ENCODE data around the gene MYEOV.

Gene MYEOV

GRCh38 chr11:69264486-69264885 is 29.5 kb upstream of the MYEOV start:
- in situ Hi-C loops (cut with MboI; ENCODE audit: low pct_unique_long_range_greater_than_20kb, low sequenced_read_pairs, unreplicated experiment), result no loop called here
- DNase-seq (ENCODE audit: low spot score), result no peak
- no peak for TF ChIP-seq CTCF (IDR thresholded peaks at IDR 0.05; ENCODE audit: extremely low read depth, insufficient read depth, missing control alignments)

- in situ Hi-C loops (cut with MboI; ENCODE audit: low pct_unique_long_range_greater_than_20kb, low sequenced_read_pairs, unreplicated experiment), result no loop called here
- TF ChIP-seq CTCF (IDR thresholded peaks at IDR 0.05; ENCODE audit: extremely low read depth, insufficient read depth, missing control alignments), result no peak
- DNase-seq (ENCODE audit: low spot score), result no peak
Measured at GRCh38 chr11:69265210-69265609, 28.7 kb upstream of the MYEOV start.

DNA sequence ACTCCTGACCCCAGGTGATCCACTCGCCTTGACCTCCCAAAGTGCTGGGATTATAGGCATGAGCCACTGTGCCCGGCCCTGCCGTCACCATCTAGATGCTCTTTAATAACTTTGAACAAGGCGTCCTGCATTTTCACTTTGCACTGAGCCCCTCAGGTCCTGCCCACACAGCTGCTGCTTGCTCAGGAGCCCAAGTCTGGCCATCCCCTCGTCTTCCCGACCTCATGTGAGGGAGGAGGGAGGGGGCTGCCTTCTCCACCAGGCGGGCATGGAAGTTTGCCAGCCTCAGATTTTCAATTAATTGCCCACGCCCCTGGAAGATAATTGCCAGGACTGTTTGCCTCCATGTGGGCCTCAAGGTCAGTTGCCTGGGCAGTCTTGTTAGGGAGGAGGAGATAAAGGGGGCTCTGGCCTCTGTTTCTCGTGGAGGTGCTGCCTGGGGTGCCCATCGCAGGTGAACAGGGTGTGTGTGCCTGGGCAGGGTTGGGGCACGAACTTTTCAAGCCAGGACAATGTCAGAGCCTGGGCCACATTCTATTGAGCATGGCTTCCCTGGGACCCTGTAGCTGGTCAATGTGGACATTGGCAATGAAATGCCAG is 27.9 kb upstream of the MYEOV start:
- in situ Hi-C loops (cut with MboI; ENCODE audit: low pct_unique_long_range_greater_than_20kb, low sequenced_read_pairs, unreplicated experiment), result no loop called here
- TF ChIP-seq CTCF (IDR thresholded peaks at IDR 0.05; ENCODE audit: extremely low read depth, insufficient read depth, missing control alignments), result no peak
- no peak for DNase-seq (ENCODE audit: low spot score)

DNA sequence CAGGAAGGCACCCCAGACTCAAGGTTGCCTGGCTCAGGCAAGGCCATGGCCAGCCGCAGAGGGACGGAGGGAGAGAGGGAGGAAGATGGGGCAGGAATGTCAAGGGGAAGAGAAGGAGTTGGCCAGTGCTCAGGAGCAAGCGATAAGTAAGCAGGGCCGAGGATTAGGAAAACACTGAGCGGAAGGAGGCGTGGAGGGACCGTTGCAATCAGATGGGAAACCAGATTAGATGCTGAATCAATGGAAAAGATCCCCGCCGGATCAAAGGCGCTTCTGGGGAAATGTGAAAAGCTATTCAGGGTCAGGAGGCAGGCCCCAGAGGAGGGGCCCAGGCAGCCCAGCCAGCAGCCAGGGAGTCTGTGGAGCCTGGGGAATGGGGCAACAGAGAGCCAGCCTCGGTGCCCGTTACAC is 26.6 kb upstream of the MYEOV start:
- in situ Hi-C loops (cut with MboI; ENCODE audit: low pct_unique_long_range_greater_than_20kb, low sequenced_read_pairs, unreplicated experiment), result no loop called here
- TF ChIP-seq CTCF (IDR thresholded peaks at IDR 0.05; ENCODE audit: extremely low read depth, insufficient read depth, missing control alignments), result no peak
- DNase-seq (ENCODE audit: low spot score), result no peak

GRCh38 chr11:69268911-69269310 is 25.0 kb upstream of the MYEOV start:
- TF ChIP-seq CTCF (IDR thresholded peaks at IDR 0.05; ENCODE audit: extremely low read depth, insufficient read depth, missing control alignments), result no peak
- in situ Hi-C loops (cut with MboI; ENCODE audit: low pct_unique_long_range_greater_than_20kb, low sequenced_read_pairs, unreplicated experiment), result no loop called here
- no peak for DNase-seq (ENCODE audit: low spot score)

- in situ Hi-C loops (cut with MboI; ENCODE audit: low pct_unique_long_range_greater_than_20kb, low sequenced_read_pairs, unreplicated experiment), result no loop called here
- TF ChIP-seq CTCF (IDR thresholded peaks at IDR 0.05; ENCODE audit: extremely low read depth, insufficient read depth, missing control alignments), result no peak
- no peak for DNase-seq (ENCODE audit: low spot score)
Measured at GRCh38 chr11:69269388-69269787, 24.6 kb upstream of the MYEOV start.

All from GM13977 (cell line).